Measurements from ENCODE around the gene CHTOP.

DNA sequence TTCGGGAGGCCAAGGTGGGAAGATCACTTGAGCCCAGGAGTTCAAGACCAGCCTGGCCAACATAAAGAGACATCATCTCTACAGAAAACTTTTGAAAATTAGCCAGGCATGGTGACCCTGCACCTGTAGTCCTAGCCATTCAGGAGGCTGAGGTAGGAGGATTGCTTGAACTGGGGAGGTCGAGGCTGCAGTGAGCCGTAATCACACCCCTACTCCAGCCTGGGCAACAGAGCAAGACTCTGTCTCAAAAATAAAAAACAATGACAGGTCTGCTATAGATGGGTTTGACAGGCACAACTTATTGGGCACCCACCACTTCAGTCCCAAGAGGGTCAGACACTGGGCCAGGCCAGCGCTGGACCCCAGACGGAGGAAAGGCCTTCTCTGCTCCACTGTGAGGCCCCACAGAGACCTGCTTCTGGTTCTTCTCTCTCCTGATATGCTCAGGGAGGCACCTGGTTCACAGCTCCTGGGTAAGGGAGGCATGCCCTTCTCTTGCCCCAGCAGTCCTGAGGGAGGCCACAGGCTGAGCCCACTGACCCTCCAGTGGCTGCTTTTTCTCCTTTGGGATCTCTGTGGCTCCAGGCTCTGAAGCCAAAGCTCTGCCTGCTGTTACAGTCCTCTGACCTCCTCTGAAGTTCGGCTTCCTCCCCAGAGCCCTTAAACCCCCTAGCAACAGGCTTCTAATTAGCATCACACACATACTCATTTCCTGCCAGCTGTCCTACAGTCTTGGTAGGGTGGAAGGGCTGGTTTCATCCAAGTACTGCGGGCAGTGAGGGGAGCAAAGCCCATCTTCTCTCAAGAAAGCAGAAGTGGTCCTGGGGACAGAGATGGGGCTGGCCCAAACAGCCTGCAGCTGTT is 35.3 kb upstream of the CHTOP start:
- TF ChIP-seq, protein P1, sequence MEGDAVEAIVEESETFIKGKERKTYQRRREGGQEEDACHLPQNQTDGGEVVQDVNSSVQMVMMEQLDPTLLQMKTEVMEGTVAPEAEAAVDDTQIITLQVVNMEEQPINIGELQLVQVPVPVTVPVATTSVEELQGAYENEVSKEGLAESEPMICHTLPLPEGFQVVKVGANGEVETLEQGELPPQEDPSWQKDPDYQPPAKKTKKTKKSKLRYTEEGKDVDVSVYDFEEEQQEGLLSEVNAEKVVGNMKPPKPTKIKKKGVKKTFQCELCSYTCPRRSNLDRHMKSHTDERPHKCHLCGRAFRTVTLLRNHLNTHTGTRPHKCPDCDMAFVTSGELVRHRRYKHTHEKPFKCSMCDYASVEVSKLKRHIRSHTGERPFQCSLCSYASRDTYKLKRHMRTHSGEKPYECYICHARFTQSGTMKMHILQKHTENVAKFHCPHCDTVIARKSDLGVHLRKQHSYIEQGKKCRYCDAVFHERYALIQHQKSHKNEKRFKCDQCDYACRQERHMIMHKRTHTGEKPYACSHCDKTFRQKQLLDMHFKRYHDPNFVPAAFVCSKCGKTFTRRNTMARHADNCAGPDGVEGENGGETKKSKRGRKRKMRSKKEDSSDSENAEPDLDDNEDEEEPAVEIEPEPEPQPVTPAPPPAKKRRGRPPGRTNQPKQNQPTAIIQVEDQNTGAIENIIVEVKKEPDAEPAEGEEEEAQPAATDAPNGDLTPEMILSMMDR (IDR thresholded peaks at IDR 0.05): no peak
- no peak for TF ChIP-seq POLR2A (IDR thresholded peaks at IDR 0.05)

Measured in right lobe of liver (tissue), 4 donors.